ENCODE measurements around the gene TREML4.

Gene TREML4

GRCh38 chr6:41288030-41288753, 60.0 kb downstream of the TREML4 start:
- no peak for DNase-seq (ENCODE audit: low read depth)

Measured in GM04503 (cell line).